Smooth muscle cell (in vitro differentiated cells): Measurements from ENCODE around the gene SNAP47. TPM values are rescaled to one million over a fixed set of nuclear protein-coding genes. Genes with fewer than 3 reads are reported as not detected.
A peak's percentile ranks its signal among the peaks of the same experiment; 100 is the strongest.

ENCODE experiments used
- DNase-seq: peaks from one replicate; lab custom pipeline; 2025; ENCODE audit not compliant: unreplicated experiment; lab: John Stamatoyannopoulos, UW
- H2AFZ ChIP-seq: fragments of 200-600 bp; sonication (generic); 2 replicates; pipeline ENCODE4 v1.6.0; 2016; ENCODE audit warnings: antibody characterized with exemption, low read depth, mild to moderate bottlenecking
- H3F3A ChIP-seq: fragments of 200-600 bp; sonication (generic); 2 replicates; pipeline ENCODE4 v1.6.0; 2017; ENCODE audit warnings: antibody characterized with exemption, low read depth
- H3K27ac ChIP-seq: fragments of 200-600 bp; sonication (generic); 2 replicates; pipeline ENCODE4 v1.5.1; 2016; ENCODE audit warnings: low read depth, mild to moderate bottlenecking
- H3K27me3 ChIP-seq: fragments of 200-600 bp; sonication (generic); 2 replicates; pipeline ENCODE4 v1.6.1; 2016; ENCODE audit warnings: low read depth, mild to moderate bottlenecking
- H3K36me3 ChIP-seq: fragments of 200-600 bp; sonication (generic); 2 replicates; pipeline ENCODE4 v1.5.1; 2016; ENCODE audit warnings: low read depth
- H3K4me1 ChIP-seq: fragments of 200-600 bp; sonication (generic); 2 replicates; pipeline ENCODE4 v1.5.1; 2016; ENCODE audit warnings: low read depth
- H3K4me2 ChIP-seq: fragments of 200-600 bp; sonication (generic); 2 replicates; pipeline ENCODE4 v1.6.0; 2016; ENCODE audit warnings: mild to moderate bottlenecking
- H3K4me3 ChIP-seq: fragments of 200-600 bp; sonication (generic); 2 replicates; pipeline ENCODE4 v1.5.1; 2016; ENCODE audit warnings: mild to moderate bottlenecking
- H3K79me2 ChIP-seq: fragments of 200-600 bp; sonication (generic); 2 replicates; pipeline ENCODE4 v1.6.0; 2016; ENCODE audit warnings: low read depth, mild to moderate bottlenecking
- H3K9ac ChIP-seq: fragments of 200-600 bp; sonication (generic); 2 replicates; pipeline ENCODE4 v1.6.0; 2016; ENCODE audit warnings: low read depth
- H3K9me3 ChIP-seq: fragments of 200-600 bp; sonication (generic); replicated peaks from 2 replicates; pipeline ENCODE4 v1.5.1; 2016; ENCODE audit warnings: low read depth
- H4K20me1 ChIP-seq: fragments of 200-600 bp; sonication (generic); 2 replicates; pipeline ENCODE4 v1.6.0; 2016; ENCODE audit warnings: low read depth
- WGBS: methylation state at CpG from one replicate; pipeline ENCODE4 v1.1.7; 2016; ENCODE audit warnings: low lambda C conversion rate; 5-methylcytosine and 5-hydroxymethylcytosine counted together
- polyA plus RNA-seq: library from polyadenylated mRNA; unstranded; fragments of >200 nt; fragmentation: Nextera tagmentation; extraction: Ambion mirVana; gene quantifications from 2 replicates; pipeline ENCODE4 v1.2.1, GENCODE V29; 2016
- total RNA-seq: library from RNA; depleted of rRNA; stranded (reverse); fragments of >200 nt; gene quantifications from 2 replicates; pipeline ENCODE4 v1.2.3, GENCODE V29; 2014
- TF ChIP-seq, protein P1 (sequence below): fragments of 200-600 bp; sonication (generic); IDR thresholded peaks from 2 replicates; pipeline ENCODE4 v1.5.1; 2017; ENCODE audit warnings: borderline replicate concordance, mild to moderate bottlenecking, antibody characterized with exemption; ENCODE audit not compliant: insufficient read depth, poor library complexity, severe bottlenecking

Gene SNAP47
- total and polyA plus RNA-seq, 2 experiments from 2014 or later = 26.2 to 42.4 TPM

DNA sequence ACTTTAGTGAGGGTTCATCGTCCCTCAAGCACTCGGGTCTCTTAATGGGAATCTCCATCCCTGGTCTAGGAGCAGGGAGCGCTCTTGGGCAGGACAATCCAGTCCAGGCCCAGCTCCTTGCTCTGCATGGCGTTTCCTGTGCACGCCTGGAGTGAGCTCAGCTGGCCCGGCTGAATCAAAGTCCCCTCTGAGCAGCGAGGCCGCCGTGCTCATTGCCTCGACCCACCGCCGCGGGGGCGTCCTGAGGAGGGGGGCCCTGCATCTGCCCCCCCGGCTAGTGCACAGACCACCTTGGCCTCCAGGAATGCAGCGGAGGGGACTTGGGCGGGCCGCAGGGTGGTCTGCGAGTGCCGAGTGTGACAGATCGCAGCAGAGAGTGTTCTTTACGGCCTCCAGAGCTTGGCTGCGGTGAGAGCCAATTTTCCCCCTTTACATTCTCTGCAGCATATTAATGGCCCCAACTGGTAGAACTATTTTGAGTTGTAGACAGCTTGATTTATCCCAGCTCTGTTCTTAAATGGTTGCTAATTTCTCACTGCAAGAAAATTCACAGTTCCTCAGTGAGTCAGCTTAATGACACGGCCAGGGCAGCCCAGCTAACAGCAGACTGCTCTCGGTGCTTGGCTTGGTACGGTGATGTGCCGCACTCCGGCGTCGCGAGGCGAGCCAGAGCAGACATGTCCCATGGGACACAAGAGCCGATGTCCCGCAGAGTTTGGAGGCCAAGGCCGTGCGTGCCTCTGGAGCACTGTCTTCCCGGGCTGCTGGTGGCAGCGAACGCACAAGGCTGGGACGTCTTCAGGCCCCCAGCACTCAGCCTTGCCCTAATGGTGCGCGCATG, 39.8 kb downstream of the SNAP47 start:
- Histone ChIP-seq H3F3A (no peaks in the 10 kb centered on the region), H3K4me3 (no peak overlapping the region), H3K4me1 (peaks cover 6% of the 10 kb centered on the region), H3K79me2 (no peaks in the 10 kb centered on the region), H3K27me3 (no peaks in the 10 kb centered on the region), H3K9ac (peak overlapping the region; percentile 76), H2AFZ (no peak overlapping the region), H3K9me3 (no peaks in the 10 kb centered on the region), H3K27ac (peak overlapping the region; percentile 97), H3K36me3 (no peaks in the 10 kb centered on the region), H3K4me2 (peak overlapping the region; percentile 49), H4K20me1 (peaks cover 54% of the 10 kb centered on the region)
- DNase-seq = no peak
- TF ChIP-seq, protein P1, sequence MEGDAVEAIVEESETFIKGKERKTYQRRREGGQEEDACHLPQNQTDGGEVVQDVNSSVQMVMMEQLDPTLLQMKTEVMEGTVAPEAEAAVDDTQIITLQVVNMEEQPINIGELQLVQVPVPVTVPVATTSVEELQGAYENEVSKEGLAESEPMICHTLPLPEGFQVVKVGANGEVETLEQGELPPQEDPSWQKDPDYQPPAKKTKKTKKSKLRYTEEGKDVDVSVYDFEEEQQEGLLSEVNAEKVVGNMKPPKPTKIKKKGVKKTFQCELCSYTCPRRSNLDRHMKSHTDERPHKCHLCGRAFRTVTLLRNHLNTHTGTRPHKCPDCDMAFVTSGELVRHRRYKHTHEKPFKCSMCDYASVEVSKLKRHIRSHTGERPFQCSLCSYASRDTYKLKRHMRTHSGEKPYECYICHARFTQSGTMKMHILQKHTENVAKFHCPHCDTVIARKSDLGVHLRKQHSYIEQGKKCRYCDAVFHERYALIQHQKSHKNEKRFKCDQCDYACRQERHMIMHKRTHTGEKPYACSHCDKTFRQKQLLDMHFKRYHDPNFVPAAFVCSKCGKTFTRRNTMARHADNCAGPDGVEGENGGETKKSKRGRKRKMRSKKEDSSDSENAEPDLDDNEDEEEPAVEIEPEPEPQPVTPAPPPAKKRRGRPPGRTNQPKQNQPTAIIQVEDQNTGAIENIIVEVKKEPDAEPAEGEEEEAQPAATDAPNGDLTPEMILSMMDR = no peak
- WGBS = 83% methylated on average over 42 of the region's 42 CpGs

DNA sequence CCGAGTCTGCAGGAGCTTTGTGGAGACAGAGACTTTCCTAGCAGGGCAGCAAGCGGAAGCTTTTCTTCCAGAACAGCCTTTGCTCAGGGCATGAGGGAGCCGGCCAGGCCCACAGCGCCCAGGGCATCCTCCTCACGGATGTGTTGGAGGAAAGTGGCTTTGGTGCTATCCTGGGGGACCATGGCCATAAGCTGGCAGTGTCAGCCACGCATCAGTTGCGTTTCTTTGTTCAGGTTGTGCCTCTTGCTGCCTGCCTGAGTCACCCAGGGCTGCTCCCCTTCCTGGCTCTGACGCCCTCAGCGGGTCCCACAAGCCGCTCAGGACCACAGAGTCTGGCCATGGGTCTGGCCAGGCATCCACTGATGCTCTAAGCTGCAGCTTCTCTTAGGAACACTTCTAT, 40.6 kb downstream of the SNAP47 start:
- Histone ChIP-seq H3K4me2 (peak overlapping the region; percentile 49), H3K27me3 (no peaks in the 10 kb centered on the region), H4K20me1 (peaks cover 53% of the 10 kb centered on the region), H3F3A (no peaks in the 10 kb centered on the region), H3K9ac (peak overlapping the region; percentile 76), H3K27ac (peak overlapping the region; percentile 97), H3K36me3 (no peaks in the 10 kb centered on the region), H3K79me2 (no peaks in the 10 kb centered on the region), H3K9me3 (no peaks in the 10 kb centered on the region), H2AFZ (no peak overlapping the region), H3K4me1 (peaks cover 6% of the 10 kb centered on the region), H3K4me3 (no peak overlapping the region)
- TF ChIP-seq, protein P1 = no peak
- DNase-seq = no peak
- 88% methylated on average over 10 of the region's 10 CpGs for WGBS

DNA sequence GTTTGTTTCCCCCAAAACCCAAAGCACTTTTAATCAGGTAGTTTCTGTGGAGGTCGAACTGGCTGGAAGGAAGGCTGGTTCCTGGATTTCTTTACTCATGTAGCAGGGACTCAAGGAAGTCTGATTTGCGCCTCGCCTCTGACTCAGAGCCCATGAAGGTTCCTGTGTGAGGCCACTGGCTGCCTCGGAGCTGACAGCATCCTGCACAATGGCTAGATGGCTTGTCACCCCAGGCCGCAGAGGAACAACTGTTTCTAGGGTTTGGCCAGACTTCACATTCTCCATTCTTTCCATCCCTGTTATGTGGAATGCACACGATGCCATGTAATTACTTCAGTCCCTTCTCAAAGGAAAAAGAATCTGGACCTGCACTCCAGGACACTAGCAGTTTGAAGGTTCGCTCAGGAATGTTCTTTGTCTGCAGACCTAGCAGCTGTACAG, 41.1 kb downstream of the SNAP47 start:
- H3K4me1 ChIP-seq = peaks cover 6% of the 10 kb centered on the region
- TF ChIP-seq, protein P1 = no peak
- 47% methylated on average over 7 of the region's 7 CpGs for WGBS
- H2AFZ ChIP-seq = no peak overlapping the region
- H3K27me3 ChIP-seq = no peaks in the 10 kb centered on the region
- no peak overlapping the region for H3K4me3 ChIP-seq
- H3K9me3 ChIP-seq = no peaks in the 10 kb centered on the region
- H3K79me2 ChIP-seq = no peaks in the 10 kb centered on the region
- peaks cover 53% of the 10 kb centered on the region for H4K20me1 ChIP-seq
- peak overlapping the region; percentile 49 for H3K4me2 ChIP-seq
- no peaks in the 10 kb centered on the region for H3F3A ChIP-seq
- H3K36me3 ChIP-seq = no peaks in the 10 kb centered on the region
- peak overlapping the region; percentile 76 for H3K9ac ChIP-seq
- no peak for DNase-seq
- H3K27ac ChIP-seq = peak overlapping the region; percentile 97
